HG02623 (cell line): ENCODE results near the gene PICK1.
"Not testable (repeated sequence)": the region's sequence is repeated elsewhere in the genome, so short reads cannot be mapped to it uniquely, and the experiment has no call there.

Experiments used
- ATAC-seq: cut with Tn5 transposase; IDR thresholded peaks from one replicate; pipeline ENCODE4 v1.9.1; 2021; ENCODE audit warnings: moderate library complexity; ENCODE audit not compliant: unreplicated experiment

The PICK1 gene

GRCh38 chr22:38030311-38031133 lies 26.7 kb upstream of the PICK1 start:
- ATAC-seq: no peak

GRCh38 chr22:38031491-38031890 lies 25.7 kb upstream of the PICK1 start:
- no peak for ATAC-seq

- ATAC-seq: no peak
Measured at GRCh38 chr22:38032681-38033521, 24.3 kb upstream of the PICK1 start.

GRCh38 chr22:38033522-38034277 lies 23.5 kb upstream of the PICK1 start:
- no peak for ATAC-seq

GRCh38 chr22:38034278-38034882 lies 22.8 kb upstream of the PICK1 start:
- no peak for ATAC-seq

GRCh38 chr22:38034884-38035529 lies 22.2 kb upstream of the PICK1 start:
- ATAC-seq: no peak

- no peak for ATAC-seq
Measured at GRCh38 chr22:38035530-38035885, 21.7 kb upstream of the PICK1 start.

- no peak for ATAC-seq
Measured at GRCh38 chr22:38036392-38037062, 20.7 kb upstream of the PICK1 start.

GRCh38 chr22:38037367-38038150 lies 19.6 kb upstream of the PICK1 start:
- ATAC-seq: not testable (repeated sequence)

- no peak for ATAC-seq
Measured at GRCh38 chr22:38038426-38038825, 18.8 kb upstream of the PICK1 start.

- ATAC-seq: no peak
Measured at GRCh38 chr22:38038890-38039812, 18.1 kb upstream of the PICK1 start.

GRCh38 chr22:38040953-38041759 lies 16.0 kb upstream of the PICK1 start:
- ATAC-seq: no peak

- ATAC-seq: no peak
Measured at GRCh38 chr22:38041760-38042487, 15.3 kb upstream of the PICK1 start.

GRCh38 chr22:38042488-38042790 lies 14.8 kb upstream of the PICK1 start:
- ATAC-seq: no peak

- no peak for ATAC-seq
Measured at GRCh38 chr22:38043151-38044039, 13.8 kb upstream of the PICK1 start.
